T-helper 2 cell treated with Interferon-gamma antibody and Interleukin-4, amounts not matched to agents 100 ng/mL and 5 ng/mL, for 36 hours (primary cell): ENCODE results near the gene DENND1A. TPM values are rescaled to one million over a fixed set of nuclear protein-coding genes. Genes with fewer than 3 reads are reported as not detected.

Experiments
- intact Hi-C: fragments of 100-400 bp; cut with micrococcal nuclease; formaldehyde crosslinking; loops from one replicate; pipeline ENCODE4 v1.15.1; 2023
- total RNA-seq: library from RNA; stranded (reverse); gene quantifications from 2 replicates; pipeline ENCODE4 v1.2.3, GENCODE V29; 2022

Gene DENND1A
- total RNA-seq, 1 donor from 2014 or later = 13.1 TPM

GRCh38 chr9:123361086-123361730 lies 568.7 kb downstream of the DENND1A start:
- intact Hi-C loops = no loop called here

- intact Hi-C loops = no loop called here
These were observed 569.5 kb downstream of the DENND1A start for GRCh38 chr9:123360161-123361085.

- intact Hi-C loops = loop anchor here (10.0 kb wide), 1 partner anchor 455 kb away; the partner anchor contains the start of gene RC3H2
These were observed 570.4 kb downstream of the DENND1A start for GRCh38 chr9:123359546-123359945.

- intact Hi-C loops = loop anchor here (10.0 kb wide), 1 partner anchor 454 kb away; the partner anchor contains the start of gene RC3H2
These were observed 570.8 kb downstream of the DENND1A start for GRCh38 chr9:123359106-123359505.

- intact Hi-C loops = loop anchor here (10.0 kb wide), 1 partner anchor 454 kb away; the partner anchor contains the start of gene RC3H2
These were observed 571.6 kb downstream of the DENND1A start for GRCh38 chr9:123358181-123358905.

GRCh38 chr9:123357743-123358059 lies 572.2 kb downstream of the DENND1A start:
- intact Hi-C loops = loop anchor here (10.0 kb wide), 1 partner anchor 453 kb away; the partner anchor contains the start of gene RC3H2

- intact Hi-C loops = loop anchor here (10.0 kb wide), 1 partner anchor 452 kb away; the partner anchor contains the start of gene RC3H2
These were observed 572.8 kb downstream of the DENND1A start for GRCh38 chr9:123356851-123357742.

- intact Hi-C loops = loop anchor here (10.0 kb wide), 1 partner anchor 451 kb away; the partner anchor contains the start of gene RC3H2
These were observed 574.0 kb downstream of the DENND1A start, which contains the start of gene CRB2 for GRCh38 chr9:123355761-123356431. CRB2 (plus strand) TSS chr9:123356197; CDS start chr9:123356261, 64 bp downstream.

- intact Hi-C loops = loop anchor here (1.0 to 10.0 kb wide), 2 partner anchors 30 to 450 kb away; partner anchors contain the start of gene RC3H2
These were observed 575.0 kb downstream of the DENND1A start for GRCh38 chr9:123354806-123355508.

GRCh38 chr9:123353984-123354591 lies 575.8 kb downstream of the DENND1A start:
- intact Hi-C loops = loop anchor here (1.0 to 10.0 kb wide), 2 partner anchors 31 to 449 kb away; partner anchors contain the start of gene RC3H2

GRCh38 chr9:123353041-123353440 lies 576.9 kb downstream of the DENND1A start:
- intact Hi-C loops = loop anchor here (10.0 kb wide), 1 partner anchor 448 kb away; the partner anchor contains the start of gene RC3H2

GRCh38 chr9:123350590-123351310 lies 579.2 kb downstream of the DENND1A start:
- intact Hi-C loops = loop anchor here (1.0 to 10.0 kb wide), 3 partner anchors 268 to 885 kb away; partner anchors contain the start of gene RC3H2

GRCh38 chr9:123349691-123350480 lies 580.0 kb downstream of the DENND1A start:
- intact Hi-C loops = loop anchor here (1.0 to 10.0 kb wide), 4 partner anchors 268 to 885 kb away; partner anchors contain the start of genes PDCL and RC3H2

- intact Hi-C loops = loop anchor here (10.0 kb wide), 1 partner anchor 524 kb away; the partner anchor contains the start of gene PDCL
These were observed 580.9 kb downstream of the DENND1A start for GRCh38 chr9:123349033-123349432.

GRCh38 chr9:123348317-123348992 lies 581.5 kb downstream of the DENND1A start:
- intact Hi-C loops = loop anchor here (10.0 kb wide), 1 partner anchor 524 kb away; the partner anchor contains the start of gene PDCL
